HTR-8/SVneo (cell line): ENCODE data around the gene KDM6A.
"Not testable (repeated sequence)": the region's sequence is repeated elsewhere in the genome, so short reads cannot be mapped to it uniquely, and the experiment has no call there.

ENCODE experiments used
- DNase-seq: peaks from one replicate; pipeline ENCODE4 v3.0.0; 2011; ENCODE audit warnings: low spot score, mixed read lengths; ENCODE audit not compliant: insufficient read length
- FAIRE-seq: peaks from 2 replicates; lab custom pipeline; 2011; peaks lifted over from hg19 to GRCh38; lab: Jason Lieb, UNC

KDM6A gene

GRCh38 chrX:44915361-44915868, 42.4 kb downstream of the KDM6A start:
- FAIRE-seq, result no peak
- no peak for DNase-seq

GRCh38 chrX:44918722-44919121, 45.7 kb downstream of the KDM6A start:
- FAIRE-seq (no peak), DNase-seq (no peak)

- no peak for DNase-seq
- FAIRE-seq, result no peak
These were observed 50.0 kb downstream of the KDM6A start for GRCh38 chrX:44922980-44923379.

GRCh38 chrX:44927398-44927797, 54.4 kb downstream of the KDM6A start:
- DNase-seq (no peak), FAIRE-seq (no peak)

GRCh38 chrX:44931441-44931973, 58.5 kb downstream of the KDM6A start:
- no peak for DNase-seq
- no peak for FAIRE-seq

GRCh38 chrX:44935172-44935571, 62.2 kb downstream of the KDM6A start:
- DNase-seq (no peak), FAIRE-seq (no peak)

GRCh38 chrX:44935640-44936039, 62.7 kb downstream of the KDM6A start:
- no peak for FAIRE-seq
- no peak for DNase-seq

GRCh38 chrX:44937606-44938005, 64.6 kb downstream of the KDM6A start:
- FAIRE-seq (no peak), DNase-seq (no peak)

- DNase-seq, result no peak
- FAIRE-seq, result no peak
These were observed 65.1 kb downstream of the KDM6A start for GRCh38 chrX:44938111-44938510.

- not testable (repeated sequence) for FAIRE-seq, DNase-seq
These were observed 67.6 kb downstream of the KDM6A start for GRCh38 chrX:44940541-44940940.

- FAIRE-seq (no peak), DNase-seq (no peak)
These were observed 70.0 kb downstream of the KDM6A start for GRCh38 chrX:44943007-44943406.

- DNase-seq, result no peak
These were observed 71.9 kb downstream of the KDM6A start for GRCh38 chrX:44944894-44945293.

GRCh38 chrX:44945736-44946135, 72.7 kb downstream of the KDM6A start:
- DNase-seq (no peak), FAIRE-seq (no peak)

More at GRCh38 chrX:44944894-44945293, 71.9 kb downstream of the KDM6A start:
- no peak for FAIRE-seq

- FAIRE-seq, result no peak
- no peak for DNase-seq
These were observed 73.8 kb downstream of the KDM6A start for GRCh38 chrX:44946771-44947170.

GRCh38 chrX:44947995-44948394, 75.0 kb downstream of the KDM6A start:
- no peak for FAIRE-seq
- DNase-seq, result no peak

- FAIRE-seq (no peak), DNase-seq (no peak)
These were observed 75.4 kb downstream of the KDM6A start for GRCh38 chrX:44948406-44948805.

GRCh38 chrX:44949125-44949524, 76.1 kb downstream of the KDM6A start:
- DNase-seq (no peak), FAIRE-seq (no peak)

GRCh38 chrX:44950471-44951366, 77.7 kb downstream of the KDM6A start:
- FAIRE-seq, DNase-seq: not testable (repeated sequence)

GRCh38 chrX:44951572-44952067, 78.6 kb downstream of the KDM6A start:
- DNase-seq (no peak), FAIRE-seq (no peak)

- FAIRE-seq (no peak), DNase-seq (no peak)
These were observed 79.5 kb downstream of the KDM6A start for GRCh38 chrX:44952329-44953027.
